Measurements from ENCODE around the gene CACNG8. TPM values are rescaled to one million over a fixed set of nuclear protein-coding genes. Genes with fewer than 3 reads are reported as not detected.

The CACNG8 gene
- total RNA-seq, 1 experiment from 2014 or later = 17.7 TPM

- no peaks in the 10 kb centered on the region for H3K27me3 ChIP-seq (ENCODE audit: control insufficient read depth, insufficient read depth, low read length)
- no peaks in the 10 kb centered on the region for H3K36me3 ChIP-seq (ENCODE audit: control insufficient read depth, insufficient read depth, low read length)
- intact Hi-C loops (cut with micrococcal nuclease; ENCODE audit: unreplicated experiment) (no loop called here), in situ Hi-C loops (cut with HindIII; ENCODE audit: low pct_unique_long_range_greater_than_20kb, low sequenced_read_pairs) (no loop called here)
- H3K4me3 ChIP-seq (ENCODE audit: low read depth in 2 of 2, low read length in 2 of 2) = peak overlapping the region; percentile 13 to 47; a peak in 3 of 4 replicates
- POLR2A ChIA-PET = interaction anchor here (0.5 kb wide), 1 partner anchor 46 kb away, joined by 4 read pairs; no protein-coding TSS in a partner anchor
- no peaks in the 10 kb centered on the region for H3K9me3 ChIP-seq (ENCODE audit: control insufficient read depth, insufficient read depth, low read depth, low read length)
- TF ChIP-seq TCF7L2 (IDR thresholded peaks at IDR 0.05; ENCODE audit: low read depth, low read length) (no peak), SIN3A (IDR thresholded peaks at IDR 0.05; ENCODE audit: borderline replicate concordance, insufficient read depth, low read depth, low read length) (no peak), POLR2AphosphoS5 (IDR thresholded peaks at IDR 0.05; ENCODE audit: low read depth, low read length) (no peak), REST (IDR thresholded peaks at IDR 0.05; ENCODE audit: insufficient read depth in 1 of 2, low read depth in 2 of 2, low read length in 1 of 2) (no peak), CTCF (IDR thresholded peaks at IDR 0.05) (no peak)
- H3K4me1 ChIP-seq (ENCODE audit: control insufficient read depth, insufficient read depth, low read length) = peaks cover 7% of the 10 kb centered on the region; the same call in 1 of the 2 replicates
- CTCF ChIA-PET = interaction anchor here (0.5 kb wide), 1 partner anchor 11 kb away, joined by 3 read pairs; no protein-coding TSS in a partner anchor
- peak; percentile 82 for ATAC-seq
- no TSS peak for BruUV-seq (replicated peaks)
- DNase-seq (ENCODE audit: low read depth, low spot score) = no peak
- 0 out of 2 replicates have a peak overlapping the region, but pooled peaks have one; percentile 25 for H3K27ac ChIP-seq (ENCODE audit: low read length)
Measured at GRCh38 chr19:53945441-53945840, 17.3 kb upstream of the CACNG8 start.

- POLR2A ChIA-PET = interaction anchor here (0.6 kb wide), 1 partner anchor 106 kb away, joined by 5 read pairs; no protein-coding TSS in a partner anchor
- Histone ChIP-seq H3K27ac (ENCODE audit: low read length) (no peak overlapping the region), H3K36me3 (ENCODE audit: control insufficient read depth, insufficient read depth, low read length) (no peaks in the 10 kb centered on the region), H3K9me3 (ENCODE audit: control insufficient read depth, insufficient read depth, low read depth, low read length) (no peaks in the 10 kb centered on the region), H3K4me1 (ENCODE audit: control insufficient read depth, insufficient read depth, low read length) (peaks cover 7% of the 10 kb centered on the region; the same call in 1 of the 2 replicates), H3K27me3 (ENCODE audit: control insufficient read depth, insufficient read depth, low read length) (no peaks in the 10 kb centered on the region), H3K4me3 (ENCODE audit: low read depth in 2 of 2, low read length in 2 of 2) (peak overlapping the region in 1 of 2 experiments; percentile 13; a peak in 1 of 4 replicates)
- BruUV-seq (replicated peaks) = no TSS peak
- intact Hi-C loops (cut with micrococcal nuclease; ENCODE audit: unreplicated experiment) (no loop called here), in situ Hi-C loops (cut with HindIII; ENCODE audit: low pct_unique_long_range_greater_than_20kb, low sequenced_read_pairs) (no loop called here)
- no peak for DNase-seq (ENCODE audit: low read depth, low spot score)
- CTCF ChIA-PET = no interaction called here
- TF ChIP-seq POLR2AphosphoS5 (IDR thresholded peaks at IDR 0.05; ENCODE audit: low read depth, low read length) = no peak
- TF ChIP-seq REST (IDR thresholded peaks at IDR 0.05; ENCODE audit: insufficient read depth in 1 of 2, low read depth in 2 of 2, low read length in 1 of 2) = no peak
- no peak for TF ChIP-seq TCF7L2 (IDR thresholded peaks at IDR 0.05; ENCODE audit: low read depth, low read length)
- TF ChIP-seq CTCF (IDR thresholded peaks at IDR 0.05) = no peak
- TF ChIP-seq SIN3A (IDR thresholded peaks at IDR 0.05; ENCODE audit: borderline replicate concordance, insufficient read depth, low read depth, low read length) = no peak
- no peak for ATAC-seq
Measured at GRCh38 chr19:53945998-53946397, 16.7 kb upstream of the CACNG8 start.

All from Panc1 (cell line).